HG02642 (cell line): ENCODE results near the gene UBAC2.
A peak's percentile ranks its signal among the peaks of the same experiment; 100 is the strongest.

Experiments used
- ATAC-seq: cut with Tn5 transposase; IDR thresholded peaks from one replicate; pipeline ENCODE4 v1.9.1; 2021; ENCODE audit warnings: mild to moderate bottlenecking; ENCODE audit not compliant: unreplicated experiment, poor library complexity

UBAC2 gene

DNA sequence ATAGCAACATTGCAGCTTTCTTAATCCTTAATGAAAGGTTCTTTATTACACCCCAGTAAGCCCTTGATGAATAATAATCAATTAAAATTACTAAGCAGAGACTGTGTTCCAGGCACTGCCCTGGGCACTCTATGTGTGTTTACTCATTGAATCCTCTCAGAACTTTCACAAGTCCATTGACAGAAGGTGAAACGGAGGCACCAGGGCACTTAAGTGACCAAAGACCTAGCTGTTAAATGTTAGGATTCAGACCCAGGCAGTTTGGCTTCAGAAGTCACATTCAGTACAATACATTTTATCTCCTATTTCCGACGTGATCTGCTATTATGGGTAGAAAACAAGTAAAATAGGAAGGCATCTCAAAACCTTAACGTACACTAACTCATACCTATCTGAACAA lies 103.9 kb downstream of the UBAC2 start:
- ATAC-seq: no peak

DNA sequence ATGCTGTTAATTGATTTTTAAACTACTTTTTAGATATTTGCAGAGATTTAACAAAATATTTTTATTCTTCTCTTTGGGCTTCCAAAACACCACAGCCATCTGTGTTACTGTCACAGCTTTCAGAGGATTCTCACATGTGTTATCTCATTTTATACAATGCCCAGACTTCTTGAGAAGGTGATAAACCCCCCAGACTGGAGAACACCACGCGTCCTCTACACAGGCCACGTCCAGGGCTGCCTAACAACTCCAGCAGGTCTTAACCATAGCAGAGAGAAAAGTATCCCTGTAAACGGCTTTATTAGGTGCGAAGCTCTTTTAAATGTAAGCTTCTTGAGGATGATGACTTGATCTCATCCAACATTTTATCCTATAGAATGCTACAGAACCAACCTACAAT lies 104.5 kb downstream of the UBAC2 start:
- ATAC-seq: no peak

DNA sequence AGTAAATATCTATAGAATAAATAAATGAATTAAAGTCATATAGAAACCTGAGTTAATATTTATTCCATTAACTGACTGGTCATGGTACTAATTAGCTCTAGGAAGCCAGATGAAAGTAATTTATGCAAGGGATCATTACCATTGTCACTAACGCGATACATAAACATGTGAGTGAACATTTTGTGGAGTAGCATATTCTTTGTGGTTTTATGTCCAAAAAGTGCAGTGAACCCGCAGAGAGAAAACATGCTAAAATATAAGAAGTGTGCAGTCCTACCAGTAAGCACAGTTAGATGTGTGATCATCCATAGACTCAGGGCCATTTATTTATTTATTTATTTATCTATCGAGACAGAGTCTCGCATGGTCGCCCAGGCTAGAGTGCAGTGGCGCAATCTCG lies 104.9 kb downstream of the UBAC2 start:
- no peak for ATAC-seq

DNA sequence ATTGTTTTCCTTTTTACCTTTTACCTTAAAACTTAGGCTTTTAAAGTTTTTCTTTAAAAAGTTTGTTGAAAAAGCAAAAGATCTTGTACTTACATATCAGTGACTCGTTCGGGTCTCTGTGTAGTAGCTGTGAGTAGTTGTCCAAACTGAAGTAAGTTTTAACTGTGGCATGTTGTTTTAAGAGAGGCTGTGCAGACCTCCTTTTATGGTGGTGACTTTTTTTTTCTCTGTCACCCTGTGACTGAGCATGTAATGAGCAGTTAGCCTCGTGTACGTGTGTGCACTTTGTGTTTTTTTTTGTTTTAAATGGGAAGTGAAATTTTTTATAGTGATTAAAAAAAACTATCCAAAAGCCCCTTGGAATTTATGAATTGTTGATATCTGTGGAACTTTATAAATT lies 106.6 kb downstream of the UBAC2 start, which contains the start of gene GPR183:
TSS of gene GPR183 (minus strand) at position 153 of the 400 bp plus-strand sequence. CDS start 11,254 bp downstream, outside the sequence.
- ATAC-seq: peak; percentile 53

DNA sequence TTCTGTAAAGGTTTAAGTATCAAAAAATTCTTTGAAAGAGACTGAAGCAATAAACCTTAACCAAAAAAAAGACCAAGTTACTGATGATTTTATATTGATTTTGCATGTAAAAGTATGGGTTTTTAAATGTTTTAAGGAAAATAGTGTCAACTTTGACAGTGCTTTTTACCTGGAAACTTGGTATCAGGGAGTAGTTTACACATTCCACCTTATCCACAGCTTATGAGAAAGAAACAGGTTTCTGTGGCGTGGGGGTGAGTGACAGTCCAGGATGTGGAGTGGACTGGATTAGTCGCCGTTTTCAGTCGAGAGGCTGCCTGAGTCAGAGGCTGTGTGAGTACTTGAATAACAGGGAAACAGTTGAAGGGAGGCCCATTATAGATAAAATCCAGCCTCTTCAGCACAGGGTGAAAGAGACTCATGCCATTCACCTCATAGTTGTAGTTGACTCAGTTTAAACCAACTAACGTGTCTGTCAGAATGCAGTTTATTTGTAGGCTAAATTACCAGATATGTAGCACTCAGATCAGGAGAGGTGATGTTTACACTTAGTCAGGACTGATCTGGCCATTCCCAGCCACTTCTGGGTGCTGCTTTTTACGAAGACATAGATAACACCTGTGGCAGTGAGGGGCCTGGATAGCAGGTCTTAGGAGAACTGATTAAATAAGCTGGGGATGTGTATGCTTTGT lies 107.1 kb downstream of the UBAC2 start:
- peak; percentile 42 for ATAC-seq

DNA sequence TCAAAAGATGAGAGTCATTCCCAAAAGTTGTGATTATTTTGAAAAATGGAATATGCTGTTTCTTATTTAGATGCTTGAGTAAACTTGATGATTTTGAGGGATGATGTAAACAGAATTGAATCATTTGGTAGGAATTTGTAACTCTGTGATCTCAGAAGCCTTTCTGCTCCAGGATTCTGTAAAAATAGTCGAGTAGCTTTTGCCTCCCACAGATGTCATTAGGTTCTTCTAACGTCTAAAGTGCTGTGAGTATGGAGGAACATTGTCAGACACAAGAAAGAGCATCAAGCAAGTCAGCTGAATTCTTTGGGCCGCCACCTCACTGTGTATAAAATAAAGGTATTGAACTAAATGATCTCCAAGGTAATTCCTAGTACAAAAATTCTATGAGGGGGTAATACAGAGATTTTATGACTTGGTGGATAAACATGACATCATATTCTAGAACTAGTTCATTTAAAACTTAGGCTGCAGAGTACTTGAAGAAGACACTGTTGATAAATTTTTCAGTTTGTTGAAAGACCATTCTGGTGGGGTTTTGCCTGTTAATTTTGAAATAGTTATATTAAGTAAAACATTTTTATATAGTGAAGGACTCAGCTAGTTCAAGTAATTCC lies 107.9 kb downstream of the UBAC2 start:
- ATAC-seq: no peak

DNA sequence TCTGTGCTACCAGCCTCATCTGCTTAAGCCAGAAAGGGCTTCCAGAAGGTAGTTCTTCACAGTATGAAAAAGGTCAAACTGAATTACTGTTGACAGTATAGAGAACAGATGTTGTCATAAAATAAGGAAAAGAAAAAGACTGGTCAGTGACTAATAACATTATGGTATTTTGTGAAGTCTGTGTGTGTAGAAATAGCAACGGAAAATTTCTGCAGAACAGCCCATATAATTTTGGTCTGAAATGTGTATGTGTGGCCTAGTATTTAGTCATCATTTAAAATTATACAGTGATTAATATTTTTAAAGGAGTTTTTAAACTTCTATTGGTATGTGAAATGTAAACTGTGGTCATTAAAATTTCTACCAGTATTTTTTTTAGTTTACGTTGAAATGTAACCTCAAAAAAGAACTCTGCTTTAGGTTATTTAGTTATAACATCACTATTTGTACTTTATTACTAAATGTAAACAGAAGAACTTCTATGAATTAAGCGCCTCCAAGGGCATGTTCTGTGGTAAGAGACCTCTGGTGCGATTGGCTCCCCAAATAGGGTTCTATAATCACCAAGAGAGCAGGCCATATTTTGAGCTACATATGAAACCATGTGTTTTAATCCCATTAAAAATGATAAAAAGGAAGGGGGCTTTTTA lies 109.9 kb downstream of the UBAC2 start:
- peak; percentile 36 for ATAC-seq

DNA sequence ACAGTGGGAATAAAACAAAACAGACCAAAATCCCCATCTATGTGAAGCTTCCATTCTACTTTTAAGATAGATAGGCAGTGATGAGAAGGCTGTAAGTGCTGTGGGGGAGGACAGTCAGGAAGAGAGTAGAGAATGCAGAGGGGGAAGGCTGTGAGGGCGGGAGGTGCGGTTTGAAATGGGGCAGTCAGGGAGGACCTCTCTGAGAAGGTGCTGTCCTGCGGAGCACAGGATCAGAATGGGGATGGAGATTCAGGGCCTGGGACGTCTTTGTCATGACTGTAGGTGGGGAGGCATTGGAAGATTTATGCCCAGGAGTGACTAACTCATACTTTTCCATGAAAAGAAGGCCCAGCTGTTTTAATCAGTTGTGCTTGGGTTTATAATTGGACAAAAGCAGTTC lies 110.5 kb downstream of the UBAC2 start:
- no peak for ATAC-seq

DNA sequence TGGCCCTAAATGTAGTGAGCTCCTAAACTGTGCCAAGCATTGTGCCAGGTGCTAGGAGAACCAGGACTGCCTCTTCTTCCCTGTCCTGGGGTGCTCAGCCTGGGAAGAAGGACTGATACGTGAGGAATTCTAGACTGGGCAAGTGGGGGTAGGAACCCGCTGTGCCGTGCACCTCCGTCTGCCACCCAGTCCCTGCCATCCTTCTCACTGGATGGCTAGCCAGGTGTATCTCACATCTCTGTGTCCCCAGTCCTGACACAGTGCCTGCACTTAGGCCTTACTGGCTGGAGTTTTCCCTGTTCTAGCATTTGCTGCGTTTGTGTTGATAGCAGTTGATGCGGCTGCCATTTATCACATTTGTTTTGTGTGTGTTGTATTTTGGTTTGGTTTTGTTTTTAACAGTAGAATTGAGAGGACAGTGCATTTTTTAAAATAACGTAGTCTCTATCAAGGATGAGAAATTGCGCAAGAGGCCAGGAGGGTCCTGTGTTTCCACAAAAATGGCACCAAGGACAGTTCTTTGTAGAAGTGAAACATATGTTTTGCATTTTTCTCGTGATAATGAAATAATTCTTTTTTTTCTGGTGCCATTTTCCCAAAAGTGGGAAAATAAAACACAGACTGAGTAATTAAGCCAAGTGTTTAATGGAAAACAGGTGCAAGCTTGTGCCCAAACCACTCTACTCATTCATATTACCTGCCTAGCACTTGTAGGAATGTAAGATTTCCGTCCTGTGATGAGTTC lies 111.3 kb downstream of the UBAC2 start:
- no peak for ATAC-seq

DNA sequence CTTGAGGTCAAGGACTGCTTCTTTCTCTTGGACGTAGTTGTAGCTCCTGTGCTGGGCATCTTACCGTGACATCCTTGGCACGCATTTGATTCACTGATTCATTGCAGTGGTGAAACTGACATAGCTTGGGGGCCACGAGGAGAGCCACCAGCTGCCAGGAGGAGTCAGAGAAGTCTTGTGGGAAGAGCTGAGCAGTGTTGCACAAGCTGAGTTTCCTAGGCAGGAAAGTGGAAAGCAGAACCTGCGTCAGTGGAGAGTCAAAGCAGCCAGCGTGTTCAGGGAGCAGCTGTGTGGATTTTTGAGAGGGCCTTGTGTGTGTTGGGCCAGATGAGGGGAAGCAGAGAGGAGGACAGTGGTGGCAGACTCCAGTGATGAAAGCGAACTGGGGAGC lies 111.8 kb downstream of the UBAC2 start:
- no peak for ATAC-seq

DNA sequence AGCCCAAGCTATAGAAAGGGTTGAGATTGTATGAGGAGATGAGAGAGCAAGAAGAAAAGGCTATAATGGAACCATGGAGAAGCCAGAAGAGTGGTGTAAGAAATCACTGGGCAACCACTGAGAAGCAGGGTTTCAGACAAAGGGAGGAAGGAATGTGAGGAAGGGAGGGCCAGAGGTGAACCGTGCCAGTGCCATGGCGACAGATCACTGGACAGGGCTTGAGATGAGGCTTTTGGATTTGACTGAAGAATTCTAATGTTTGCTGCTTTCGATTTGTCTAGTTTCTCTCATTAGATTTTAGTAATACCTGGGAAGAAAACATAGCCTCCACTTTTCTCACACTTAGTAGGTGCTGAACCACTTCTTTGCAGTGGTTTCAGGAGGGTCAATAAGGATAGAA lies 112.8 kb downstream of the UBAC2 start:
- no peak for ATAC-seq

DNA sequence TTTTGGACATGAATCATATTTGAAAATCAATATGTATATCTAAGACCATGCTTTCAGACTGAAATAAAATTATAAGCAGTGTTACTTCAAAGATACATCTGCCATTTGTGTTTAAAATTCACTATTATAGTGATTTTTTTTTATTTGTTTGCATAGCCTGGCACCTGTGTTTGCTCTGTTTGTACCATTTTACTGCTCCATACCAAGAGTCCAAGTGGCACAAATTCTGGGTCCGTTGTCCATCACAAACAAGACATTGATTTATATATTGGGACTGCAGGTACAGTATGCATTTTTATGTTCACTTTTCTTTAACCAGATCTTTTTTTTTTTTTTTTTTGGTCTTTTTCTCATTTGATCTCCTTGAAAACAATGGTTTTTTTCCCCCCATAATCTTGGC lies 113.3 kb downstream of the UBAC2 start:
- ATAC-seq: no peak

DNA sequence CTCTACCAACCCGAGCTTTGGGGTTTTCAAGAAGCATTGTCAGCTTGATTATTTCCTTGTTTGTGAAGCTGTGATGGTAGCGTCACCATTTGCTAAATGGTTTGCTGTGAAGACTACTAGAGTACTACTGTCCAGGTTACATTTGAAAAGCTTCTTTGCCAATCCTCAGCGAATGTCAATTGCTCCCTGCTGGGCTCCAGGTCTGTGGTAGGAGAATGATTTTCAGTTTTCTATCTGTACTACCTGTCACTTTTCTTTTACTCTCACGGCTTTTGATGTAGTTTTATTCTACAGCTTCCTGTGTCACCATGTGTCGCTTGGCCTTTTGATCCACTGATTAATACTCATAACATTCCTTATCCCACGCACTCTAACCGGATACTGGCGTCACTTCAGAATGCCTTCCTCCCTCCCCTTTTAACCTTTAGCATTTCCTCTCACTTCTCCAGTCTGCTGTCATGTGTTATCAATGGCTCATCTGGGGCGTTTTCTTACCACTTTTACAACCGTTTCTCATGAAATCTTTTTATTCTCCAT lies 114.1 kb downstream of the UBAC2 start:
- ATAC-seq: no peak

DNA sequence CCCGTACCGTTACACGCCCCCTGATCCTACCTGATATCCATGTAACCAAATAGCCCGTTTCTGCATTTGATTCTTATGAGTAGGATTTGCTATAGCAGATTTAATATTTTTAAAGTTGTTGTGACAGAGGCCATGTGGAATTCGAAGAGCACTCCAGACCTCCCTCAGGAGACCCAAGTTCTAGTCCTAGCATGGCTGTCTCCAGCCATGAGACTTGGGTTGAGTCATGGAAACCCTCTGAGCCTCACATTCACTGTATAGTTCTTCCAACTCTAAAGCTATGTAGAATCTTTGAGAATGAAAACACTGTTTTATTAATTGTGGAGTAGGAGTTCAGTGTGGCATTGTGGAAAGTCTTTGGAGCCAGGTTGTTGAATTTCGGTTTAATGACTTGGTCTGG lies 114.5 kb downstream of the UBAC2 start:
- ATAC-seq: no peak

DNA sequence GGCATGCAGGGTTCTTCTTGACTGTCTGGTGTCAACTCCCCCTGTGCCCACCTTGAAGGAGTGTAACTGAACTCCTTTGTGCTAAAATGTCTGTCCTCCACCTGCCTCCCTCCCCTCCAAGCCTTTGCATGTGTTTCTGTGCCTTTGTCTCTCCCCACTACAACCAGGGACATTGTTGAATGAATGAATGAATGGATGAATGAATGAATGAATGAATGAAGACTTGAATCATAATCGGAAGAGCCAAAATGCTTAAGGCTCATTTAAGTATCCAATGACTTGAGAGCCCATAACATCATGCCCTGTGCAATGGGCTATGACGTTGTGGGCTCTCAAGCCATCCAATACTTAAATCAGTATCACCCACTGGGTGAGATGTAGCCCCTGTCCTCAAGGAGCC lies 115.6 kb downstream of the UBAC2 start:
- no peak for ATAC-seq

DNA sequence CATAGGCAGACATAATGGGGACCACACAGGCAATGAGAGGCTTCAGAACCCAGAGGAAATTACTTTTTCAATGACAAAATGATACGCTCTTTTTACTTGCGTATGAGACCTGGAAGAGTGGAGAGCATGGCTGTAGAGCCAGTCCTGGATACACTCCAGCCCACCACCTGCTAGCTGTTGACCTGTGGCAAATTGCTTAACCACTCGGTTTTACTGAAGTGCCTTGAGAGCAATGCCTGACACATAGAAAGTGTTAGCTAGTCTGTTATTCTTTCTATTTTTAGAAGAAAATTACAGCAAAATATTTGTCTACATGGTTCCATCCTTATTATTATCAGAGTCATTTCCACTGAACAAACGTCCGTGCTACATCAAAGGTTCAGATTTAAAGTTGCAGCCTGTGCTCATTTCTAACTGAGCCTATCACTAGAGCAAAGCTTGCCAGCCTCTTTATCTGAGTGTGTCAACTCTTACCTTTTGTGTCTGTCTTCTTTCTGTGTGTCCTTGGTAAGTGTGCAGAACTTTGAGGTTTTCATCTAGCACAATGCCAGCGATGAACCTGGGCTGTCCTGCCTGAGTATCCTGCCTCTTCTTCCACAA lies 116.1 kb downstream of the UBAC2 start:
- no peak for ATAC-seq

DNA sequence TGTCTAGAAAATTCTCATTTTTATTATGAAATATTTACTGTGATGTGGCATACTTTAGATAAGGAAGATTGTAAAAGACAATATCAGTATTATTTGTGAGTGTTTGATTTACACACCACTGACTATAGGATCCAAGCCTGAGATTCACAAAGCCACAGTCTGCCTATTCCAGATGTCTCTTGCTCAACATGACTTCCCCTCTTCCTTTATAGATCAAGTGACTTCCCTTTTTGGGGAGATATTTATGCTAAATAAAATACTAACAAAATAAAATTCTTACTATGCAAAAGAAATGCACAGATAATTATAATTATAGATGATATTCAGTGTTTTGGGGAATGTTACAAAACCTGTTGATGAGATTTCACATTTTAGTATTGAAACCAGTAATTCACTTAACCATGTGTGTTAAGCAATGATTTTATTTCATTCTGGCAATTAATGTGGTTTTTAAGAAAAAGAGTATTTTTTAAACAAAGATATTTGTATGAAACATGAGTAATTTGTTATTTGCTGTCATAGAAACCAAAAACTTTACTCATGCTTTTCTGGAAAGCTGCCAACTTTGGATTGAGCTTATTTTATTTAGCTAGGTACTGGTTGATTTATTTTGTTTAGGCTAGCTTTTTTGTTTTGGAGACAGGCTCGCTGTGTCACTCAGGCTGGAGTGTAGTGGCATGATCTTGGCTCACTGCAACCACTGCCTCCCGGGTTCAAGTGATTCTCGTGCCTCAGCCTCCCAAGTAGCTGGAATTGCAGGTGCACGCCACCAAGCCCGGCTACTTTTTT lies 120.2 kb downstream of the UBAC2 start:
- no peak for ATAC-seq

DNA sequence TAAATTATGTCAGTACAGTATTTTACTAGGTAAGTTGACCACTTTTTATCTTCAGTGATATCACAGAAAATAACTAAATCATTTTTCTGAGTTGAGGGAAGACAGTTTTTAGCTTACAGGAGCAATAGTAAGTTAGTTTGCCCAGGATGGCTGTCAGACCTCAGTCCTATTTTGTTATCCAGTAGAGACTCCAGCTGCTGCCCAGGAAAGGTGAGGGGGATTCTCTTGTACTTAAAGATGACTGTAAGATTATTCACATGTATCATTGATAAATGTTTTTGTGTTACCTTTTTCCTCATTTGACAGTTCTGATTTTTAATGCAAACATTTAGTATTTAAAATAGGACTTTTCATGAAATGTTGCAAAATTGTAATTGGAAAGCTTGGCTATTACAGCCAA lies 121.1 kb downstream of the UBAC2 start:
- no peak for ATAC-seq

DNA sequence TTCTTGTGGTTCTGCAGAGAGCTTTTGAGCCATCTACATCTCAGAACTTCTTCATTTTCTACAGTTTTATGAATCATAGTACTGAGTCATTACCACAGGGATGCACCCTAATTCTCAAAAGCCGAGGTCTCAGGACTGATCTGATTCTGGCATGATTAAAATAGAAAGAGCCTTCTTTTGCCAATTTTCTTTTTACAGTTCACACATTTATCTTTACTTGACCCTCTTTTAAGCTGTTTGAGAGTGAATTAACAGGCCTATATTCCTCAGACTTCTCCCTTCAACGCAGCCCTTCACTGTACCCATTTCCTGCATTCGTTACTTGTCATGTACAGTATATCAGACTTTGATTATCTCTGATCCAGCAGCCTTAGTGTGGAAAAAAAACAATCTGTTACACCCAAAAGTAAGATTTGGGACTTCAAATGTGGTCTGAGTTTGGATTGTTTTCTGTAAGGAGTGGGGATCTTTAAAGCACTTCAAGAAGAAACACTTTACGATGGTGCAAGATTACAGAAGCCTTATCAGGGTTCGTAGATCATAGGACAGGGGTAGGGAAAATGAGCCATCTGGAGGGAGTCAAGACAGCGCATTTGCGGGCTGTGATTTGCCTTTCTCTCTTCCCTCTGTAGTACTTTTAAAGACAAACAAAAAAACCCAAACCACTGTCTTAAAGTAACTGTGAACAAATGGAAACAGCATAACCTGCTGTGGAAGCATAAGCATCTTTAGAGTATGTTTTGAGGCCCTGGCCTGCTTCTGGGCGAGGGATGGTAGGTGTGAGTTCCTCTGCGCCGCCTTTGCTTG lies 121.8 kb downstream of the UBAC2 start:
- ATAC-seq: peak; percentile 83
